HUES48 (cell line): ENCODE data around the gene N4BP2.
"Not testable (repeated sequence)": the region's sequence is repeated elsewhere in the genome, so short reads cannot be mapped to it uniquely, and the experiment has no call there.

Experiments used
- H3K27ac ChIP-seq: one replicate; pipeline ENCODE4 v1.7.0; 2013; ENCODE audit warnings: low read depth, low read length, inconsistent platforms
- H3K27me3 ChIP-seq: 2 replicates; pipeline ENCODE4 v1.6.1; 2013; ENCODE audit warnings: mild to moderate bottlenecking, low read length; ENCODE audit not compliant: control insufficient read depth, insufficient read depth
- H3K36me3 ChIP-seq: 2 replicates; pipeline ENCODE4 v1.6.1; 2013; ENCODE audit warnings: low read length; ENCODE audit not compliant: control insufficient read depth, insufficient read depth
- H3K4me1 ChIP-seq: 2 replicates; pipeline ENCODE4 v1.6.1; 2013; ENCODE audit warnings: mild to moderate bottlenecking, low read length; ENCODE audit not compliant: control insufficient read depth, insufficient read depth
- H3K4me3 ChIP-seq: 2 replicates; pipeline ENCODE4 v1.5.1; 2013; ENCODE audit warnings: mild to moderate bottlenecking, low read depth, low read length
- H3K9ac ChIP-seq: 2 replicates; pipeline ENCODE4 v1.6.1; 2013; ENCODE audit warnings: mild to moderate bottlenecking, low read depth, low read length, moderate library complexity
- H3K9me3 ChIP-seq: 2 replicates; pipeline ENCODE4 v1.6.1; 2013; ENCODE audit warnings: low read length; ENCODE audit not compliant: control insufficient read depth, insufficient read depth

N4BP2 gene

GRCh38 chr4:40056716-40057585 is at the start of gene N4BP2:
TSS of gene N4BP2 (plus strand) at chr4:40056850. CDS start at chr4:40097341, 40,491 bp downstream.
- H3K9ac ChIP-seq, result peak within 1 kb of the TSS; percentile 95
- peak within 1 kb of the TSS; percentile 96 for H3K4me3 ChIP-seq
- H3K27me3 ChIP-seq, result no peaks in the 10 kb centered on the region
- peaks cover 26% of the 10 kb centered on the region for H3K4me1 ChIP-seq
- H3K9me3 ChIP-seq, result no peaks in the 10 kb centered on the region
- H3K36me3 ChIP-seq, result 0 out of 2 replicates have a peak, but pooled peaks cover 6% of the 10 kb centered on the region
- H3K27ac ChIP-seq, result peak within 1 kb of the TSS; percentile 100

- Histone ChIP-seq H3K9ac (no peak overlapping the region), H3K4me1 (no peaks in the 10 kb centered on the region), H3K27ac (no peak overlapping the region), H3K4me3 (no peak overlapping the region), H3K36me3 (no peaks in the 10 kb centered on the region), H3K27me3 (no peaks in the 10 kb centered on the region), H3K9me3 (no peaks in the 10 kb centered on the region)
Measured at GRCh38 chr4:40016007-40016406, 40.6 kb upstream of the N4BP2 start.

- H3K36me3 ChIP-seq, result no peaks in the 10 kb centered on the region
- H3K27ac ChIP-seq, result no peak overlapping the region
- H3K4me1 ChIP-seq, result no peaks in the 10 kb centered on the region
- no peaks in the 10 kb centered on the region for H3K27me3 ChIP-seq
- no peak overlapping the region for H3K9ac ChIP-seq
- H3K4me3 ChIP-seq, result no peak overlapping the region
- H3K9me3 ChIP-seq, result no peaks in the 10 kb centered on the region
Measured at GRCh38 chr4:40020221-40020620, 36.4 kb upstream of the N4BP2 start.

GRCh38 chr4:40021116-40021515 is 35.5 kb upstream of the N4BP2 start:
- H3K36me3 ChIP-seq, H3K4me1 ChIP-seq, H3K9me3 ChIP-seq, H3K27me3 ChIP-seq, H3K27ac ChIP-seq, H3K9ac ChIP-seq, H3K4me3 ChIP-seq: not testable (repeated sequence)

GRCh38 chr4:40024049-40024448 is 32.6 kb upstream of the N4BP2 start:
- not testable (repeated sequence) for H3K9ac ChIP-seq, H3K4me1 ChIP-seq, H3K27ac ChIP-seq, H3K4me3 ChIP-seq, H3K36me3 ChIP-seq, H3K9me3 ChIP-seq, H3K27me3 ChIP-seq

GRCh38 chr4:40032785-40033184 is 23.9 kb upstream of the N4BP2 start:
- no peak overlapping the region for H3K4me3 ChIP-seq
- no peak overlapping the region for H3K27ac ChIP-seq
- no peaks in the 10 kb centered on the region for H3K4me1 ChIP-seq
- no peaks in the 10 kb centered on the region for H3K36me3 ChIP-seq
- no peaks in the 10 kb centered on the region for H3K27me3 ChIP-seq
- no peaks in the 10 kb centered on the region for H3K9me3 ChIP-seq
- no peak overlapping the region for H3K9ac ChIP-seq

- Histone ChIP-seq H3K4me1 (no peaks in the 10 kb centered on the region), H3K4me3 (no peak overlapping the region), H3K9ac (no peak overlapping the region), H3K9me3 (no peaks in the 10 kb centered on the region), H3K27ac (no peak overlapping the region), H3K27me3 (no peaks in the 10 kb centered on the region), H3K36me3 (no peaks in the 10 kb centered on the region)
Measured at GRCh38 chr4:40033613-40034012, 23.0 kb upstream of the N4BP2 start.

GRCh38 chr4:40038977-40039376 is 17.7 kb upstream of the N4BP2 start:
- H3K9me3 ChIP-seq, result no peaks in the 10 kb centered on the region
- H3K9ac ChIP-seq, result no peak overlapping the region
- H3K27ac ChIP-seq, result no peak overlapping the region
- H3K4me1 ChIP-seq, result no peaks in the 10 kb centered on the region
- H3K27me3 ChIP-seq, result no peaks in the 10 kb centered on the region
- no peak overlapping the region for H3K4me3 ChIP-seq
- no peaks in the 10 kb centered on the region for H3K36me3 ChIP-seq

- Histone ChIP-seq H3K27me3 (no peaks in the 10 kb centered on the region), H3K27ac (no peak overlapping the region), H3K9ac (no peak overlapping the region), H3K36me3 (no peaks in the 10 kb centered on the region), H3K9me3 (no peaks in the 10 kb centered on the region), H3K4me1 (no peaks in the 10 kb centered on the region), H3K4me3 (no peak overlapping the region)
Measured at GRCh38 chr4:40040908-40041307, 15.7 kb upstream of the N4BP2 start.

- Histone ChIP-seq H3K36me3 (no peaks in the 10 kb centered on the region), H3K9ac (no peak overlapping the region), H3K4me1 (no peaks in the 10 kb centered on the region), H3K27me3 (no peaks in the 10 kb centered on the region), H3K4me3 (no peak overlapping the region), H3K9me3 (no peaks in the 10 kb centered on the region), H3K27ac (no peak overlapping the region)
Measured at GRCh38 chr4:40043786-40044185, 12.9 kb upstream of the N4BP2 start.

- Histone ChIP-seq H3K9me3 (no peaks in the 10 kb centered on the region), H3K27ac (no peak overlapping the region), H3K4me1 (no peaks in the 10 kb centered on the region), H3K36me3 (no peaks in the 10 kb centered on the region), H3K9ac (no peak overlapping the region), H3K4me3 (no peak overlapping the region), H3K27me3 (no peaks in the 10 kb centered on the region)
Measured at GRCh38 chr4:40046311-40046980, 10.2 kb upstream of the N4BP2 start.
